Fibroblast of lung (primary cell): ENCODE results near the gene LDB1. TPM values are rescaled to one million over a fixed set of nuclear protein-coding genes. Genes with fewer than 3 reads are reported as not detected.
A peak's percentile ranks its signal among the peaks of the same experiment; 100 is the strongest.

Experiments used
- DNase-seq, 2 donors: peaks; one replicate each; pipeline versions ENCODE4 v3.0.0 to v3.0.0-alpha.2; 2010; ENCODE audit warnings: low read depth in 2 of 2
- H2AFZ ChIP-seq: 2 replicates; pipeline ENCODE4 v1.5.1; 2012; ENCODE audit warnings: low read length, control low read depth, inconsistent platforms
- H3K27ac ChIP-seq: 2 replicates; pipeline ENCODE4 v1.5.1; 2011; ENCODE audit warnings: low read length, control low read depth; ENCODE audit not compliant: insufficient read depth
- H3K27me3 ChIP-seq: 2 replicates; pipeline ENCODE4 v1.5.1; 2011; ENCODE audit warnings: mild to moderate bottlenecking, low read length; ENCODE audit not compliant: control insufficient read depth, insufficient read depth
- H3K36me3 ChIP-seq: 2 replicates; pipeline ENCODE4 v1.5.1; 2011; ENCODE audit warnings: low read length; ENCODE audit not compliant: control insufficient read depth, insufficient read depth
- H3K4me1 ChIP-seq: 2 replicates; pipeline ENCODE4 v1.5.1; 2011; ENCODE audit warnings: low read length; ENCODE audit not compliant: control insufficient read depth, insufficient read depth; ENCODE audit errors: extremely low read depth
- H3K4me2 ChIP-seq: 2 replicates; pipeline ENCODE4 v1.5.1; 2011; ENCODE audit warnings: low read length, control low read depth; ENCODE audit not compliant: insufficient read depth; ENCODE audit errors: extremely low read depth
- H3K4me3 ChIP-seq, 4 experiments: fragments of 200-600 bp in 1 of 4; sonication (generic) in 1 of 4; replicated peaks in 1 of 4; 2 replicates each; pipeline ENCODE4 v1.5.1; 2011 to 2016; ENCODE audit warnings: low read length in 4 of 4, low read depth in 3 of 4, mild to moderate bottlenecking in 3 of 4, control low read depth in 2 of 4, inconsistent platforms in 1 of 4, mixed read lengths in 1 of 4; ENCODE audit not compliant: insufficient read depth in 1 of 4; ENCODE audit errors: control extremely low read depth in 1 of 4
- H3K79me2 ChIP-seq: 2 replicates; pipeline ENCODE4 v1.5.1; 2012; ENCODE audit warnings: mild to moderate bottlenecking, low read length, inconsistent platforms; ENCODE audit not compliant: control insufficient read depth, insufficient read depth
- H3K9ac ChIP-seq: 2 replicates; pipeline ENCODE4 v1.5.1; 2011; ENCODE audit warnings: mild to moderate bottlenecking, low read length, control low read depth; ENCODE audit not compliant: insufficient read depth
- H3K9me3 ChIP-seq: 2 replicates; pipeline ENCODE4 v1.5.1; 2012; ENCODE audit warnings: low read depth, low read length; ENCODE audit not compliant: control insufficient read depth, insufficient read depth
- H4K20me1 ChIP-seq: 2 replicates; pipeline ENCODE4 v1.5.1; 2011; ENCODE audit warnings: low read length; ENCODE audit not compliant: control insufficient read depth, insufficient read depth; ENCODE audit errors: extremely low read depth
- EZH2 ChIP-seq: IDR thresholded peaks from 2 replicates; pipeline ENCODE4 v1.5.1; 2012; ENCODE audit warnings: low read length, control low read depth, mild to moderate bottlenecking; ENCODE audit errors: missing control alignments
- polyA plus RNA-seq, 2 donors: library from polyadenylated mRNA; depleted of rRNA in 1 of 2; stranded (reverse) in 1 of 2; unstranded in 1 of 2; fragments of >200 nt; gene quantifications; 2 replicates each; pipeline ENCODE4 v1.2.1, GENCODE V29; 2011 to 2012; ENCODE audit warnings: missing spikeins in 1 of 2
- total RNA-seq: library from RNA; depleted of rRNA; stranded (reverse); fragments of >200 nt; gene quantifications from 2 replicates; pipeline ENCODE4 v1.2.1, GENCODE V29; 2014
- TF ChIP-seq, protein P1 (sequence below), 2 donors: IDR thresholded peaks in 1 of 2; conservative IDR thresholded peaks in 1 of 2; 1 replicate in 1 of 2; 2 replicates in 1 of 2; pipeline ENCODE4 v1.5.1; 2011 to 2012; ENCODE audit warnings: low read length in 2 of 2, control low read depth in 1 of 2, inconsistent platforms in 1 of 2, low read depth in 1 of 2, mild to moderate bottlenecking in 1 of 2

LDB1 gene
- total and polyA plus RNA-seq, 2 donors (not counting 1 experiment from before 2014, with no cell fraction given): 45.1 to 50.6 TPM

DNA sequence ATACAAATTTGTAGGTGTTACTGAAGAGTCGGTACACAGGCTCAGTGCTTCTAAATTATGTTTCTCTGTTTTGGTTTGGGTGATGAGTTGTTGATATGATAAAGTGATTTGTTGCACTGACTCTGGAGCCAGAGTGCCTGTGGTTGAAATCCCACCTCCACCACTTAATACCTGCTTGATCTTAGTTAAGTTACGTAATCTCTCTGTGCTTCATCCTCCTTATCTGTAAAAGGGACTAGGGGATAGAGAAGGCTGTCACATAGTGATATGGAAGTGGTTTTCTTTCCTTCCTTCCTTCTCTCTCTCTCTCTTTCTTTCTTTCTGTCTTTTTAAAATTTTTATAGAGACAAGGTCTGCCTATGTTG, 55.7 kb downstream of the LDB1 start:
- Histone ChIP-seq H2AFZ (no peak overlapping the region), H3K79me2 (peaks cover 23% of the 10 kb centered on the region), H3K4me1 (peaks cover 10% of the 10 kb centered on the region), H3K4me3 (peak overlapping the region in 2 of 4 experiments; percentile 50 to 82), H3K9me3 (no peaks in the 10 kb centered on the region), H3K27ac (no peak overlapping the region), H3K9ac (no peak overlapping the region), H3K27me3 (no peaks in the 10 kb centered on the region), H4K20me1 (no peaks in the 10 kb centered on the region), H3K4me2 (no peak overlapping the region), H3K36me3 (peaks cover 1% of the 10 kb centered on the region)
- TF ChIP-seq, protein P1, sequence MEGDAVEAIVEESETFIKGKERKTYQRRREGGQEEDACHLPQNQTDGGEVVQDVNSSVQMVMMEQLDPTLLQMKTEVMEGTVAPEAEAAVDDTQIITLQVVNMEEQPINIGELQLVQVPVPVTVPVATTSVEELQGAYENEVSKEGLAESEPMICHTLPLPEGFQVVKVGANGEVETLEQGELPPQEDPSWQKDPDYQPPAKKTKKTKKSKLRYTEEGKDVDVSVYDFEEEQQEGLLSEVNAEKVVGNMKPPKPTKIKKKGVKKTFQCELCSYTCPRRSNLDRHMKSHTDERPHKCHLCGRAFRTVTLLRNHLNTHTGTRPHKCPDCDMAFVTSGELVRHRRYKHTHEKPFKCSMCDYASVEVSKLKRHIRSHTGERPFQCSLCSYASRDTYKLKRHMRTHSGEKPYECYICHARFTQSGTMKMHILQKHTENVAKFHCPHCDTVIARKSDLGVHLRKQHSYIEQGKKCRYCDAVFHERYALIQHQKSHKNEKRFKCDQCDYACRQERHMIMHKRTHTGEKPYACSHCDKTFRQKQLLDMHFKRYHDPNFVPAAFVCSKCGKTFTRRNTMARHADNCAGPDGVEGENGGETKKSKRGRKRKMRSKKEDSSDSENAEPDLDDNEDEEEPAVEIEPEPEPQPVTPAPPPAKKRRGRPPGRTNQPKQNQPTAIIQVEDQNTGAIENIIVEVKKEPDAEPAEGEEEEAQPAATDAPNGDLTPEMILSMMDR (conservative IDR thresholded peaks at IDR 0.05 in 1 of 2, IDR thresholded peaks at IDR 0.05 in 1 of 2; ENCODE audit: low read depth in 1 of 2, low read length in 2 of 2): no peak
- no peak for TF ChIP-seq EZH2
- DNase-seq: no peak

DNA sequence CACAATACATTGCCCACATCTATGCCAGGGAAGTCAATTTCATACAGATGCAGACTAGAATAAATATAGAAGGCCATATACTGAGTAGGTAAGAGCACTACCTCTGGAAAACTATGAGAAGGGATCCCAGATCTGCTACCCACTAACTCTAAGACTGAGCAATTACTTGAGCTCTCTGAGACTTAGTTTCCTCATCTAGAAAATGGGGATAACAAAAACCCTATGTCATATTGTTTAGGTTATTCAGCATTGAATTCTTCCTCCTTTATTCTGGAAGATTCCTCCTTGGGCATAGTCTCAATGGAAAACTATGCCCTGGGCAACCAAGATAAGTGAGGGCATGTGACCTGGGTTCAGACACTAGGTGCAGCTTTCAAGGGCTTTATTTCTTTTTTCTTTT, 60.2 kb downstream of the LDB1 start:
- Histone ChIP-seq H3K36me3 (no peaks in the 10 kb centered on the region), H3K9ac (no peak overlapping the region), H3K27me3 (no peaks in the 10 kb centered on the region), H3K79me2 (peaks cover 8% of the 10 kb centered on the region), H3K27ac (no peak overlapping the region), H3K9me3 (no peaks in the 10 kb centered on the region), H2AFZ (no peak overlapping the region), H3K4me1 (no peaks in the 10 kb centered on the region), H3K4me2 (no peak overlapping the region), H4K20me1 (no peaks in the 10 kb centered on the region), H3K4me3 (no peak overlapping the region)
- TF ChIP-seq, protein P1 (conservative IDR thresholded peaks at IDR 0.05 in 1 of 2, IDR thresholded peaks at IDR 0.05 in 1 of 2; ENCODE audit: low read depth in 1 of 2, low read length in 2 of 2): no peak
- TF ChIP-seq EZH2: no peak
- DNase-seq: no peak

Other genes with a start within 250 kb of the LDB1 start
- gene ARMH3, start 64.2 kb downstream of the LDB1 start, total RNA-seq: 8.5 and 14.5 TPM in 2 replicates
- 16.4 and 20.5 TPM in 2 replicates for gene ARMH3, start 64.2 kb downstream of the LDB1 start, polyA plus RNA-seq
- gene HPS6, start 55.0 kb downstream of the LDB1 start, total RNA-seq: 28.5 and 30.1 TPM in 2 replicates
- gene HPS6, start 55.0 kb downstream of the LDB1 start, polyA plus RNA-seq: 8.0 and 9.4 TPM in 2 replicates
- 9.9 and 10.0 TPM in 2 replicates for gene PPRC1, start 12.7 kb upstream of the LDB1 start, total RNA-seq
- 13.5 and 21.0 TPM in 2 replicates for gene PPRC1, start 12.7 kb upstream of the LDB1 start, polyA plus RNA-seq
- 16.5 and 23.4 TPM in 2 replicates for gene NOLC1, start 32.0 kb upstream of the LDB1 start, total RNA-seq
- gene NOLC1, start 32.0 kb upstream of the LDB1 start, polyA plus RNA-seq: 64.7 and 105 TPM in 2 replicates
- 0.26 and 0.66 TPM in 2 replicates for gene ELOVL3, start 105.9 kb upstream of the LDB1 start, total RNA-seq
- 0.24 and 0.27 TPM in 2 replicates for gene ELOVL3, start 105.9 kb upstream of the LDB1 start, polyA plus RNA-seq
- not detected in 2 replicates for gene PITX3, start 121.1 kb upstream of the LDB1 start, total RNA-seq
- not detected in 2 replicates for gene PITX3, start 121.1 kb upstream of the LDB1 start, polyA plus RNA-seq
- gene GBF1, start 125.2 kb upstream of the LDB1 start, total RNA-seq: 14.4 and 24.6 TPM in 2 replicates
- gene GBF1, start 125.2 kb upstream of the LDB1 start, polyA plus RNA-seq: 24.1 and 31.6 TPM in 2 replicates